EH (cell line): ENCODE measurements around the gene GOLGA8M.
"Not testable (repeated sequence)": the region's sequence is repeated elsewhere in the genome, so short reads cannot be mapped to it uniquely, and the experiment has no call there.

Experiments used
- DNase-seq: peaks from one replicate; pipeline ENCODE4 v3.0.0-alpha.2; 2015; ENCODE audit warnings: low read depth

Gene GOLGA8M

DNA sequence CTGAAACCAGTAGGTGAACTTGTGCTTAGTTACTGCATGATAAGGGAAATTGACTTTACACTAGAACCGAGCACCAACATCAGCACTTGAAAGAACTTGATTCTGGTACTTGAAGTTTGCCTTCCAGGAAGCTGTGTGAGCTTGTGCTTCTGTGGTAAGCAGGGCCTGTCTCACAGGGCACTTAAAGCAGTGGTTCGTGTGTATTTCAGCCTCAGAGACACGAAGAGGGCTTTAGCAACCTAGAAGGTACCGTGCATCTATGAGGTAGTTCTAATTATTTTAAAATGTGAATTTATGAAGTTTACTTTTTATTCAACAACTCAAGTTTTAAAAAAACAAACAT lies 56.2 kb downstream of the GOLGA8M start:
- not testable (repeated sequence) for DNase-seq

DNA sequence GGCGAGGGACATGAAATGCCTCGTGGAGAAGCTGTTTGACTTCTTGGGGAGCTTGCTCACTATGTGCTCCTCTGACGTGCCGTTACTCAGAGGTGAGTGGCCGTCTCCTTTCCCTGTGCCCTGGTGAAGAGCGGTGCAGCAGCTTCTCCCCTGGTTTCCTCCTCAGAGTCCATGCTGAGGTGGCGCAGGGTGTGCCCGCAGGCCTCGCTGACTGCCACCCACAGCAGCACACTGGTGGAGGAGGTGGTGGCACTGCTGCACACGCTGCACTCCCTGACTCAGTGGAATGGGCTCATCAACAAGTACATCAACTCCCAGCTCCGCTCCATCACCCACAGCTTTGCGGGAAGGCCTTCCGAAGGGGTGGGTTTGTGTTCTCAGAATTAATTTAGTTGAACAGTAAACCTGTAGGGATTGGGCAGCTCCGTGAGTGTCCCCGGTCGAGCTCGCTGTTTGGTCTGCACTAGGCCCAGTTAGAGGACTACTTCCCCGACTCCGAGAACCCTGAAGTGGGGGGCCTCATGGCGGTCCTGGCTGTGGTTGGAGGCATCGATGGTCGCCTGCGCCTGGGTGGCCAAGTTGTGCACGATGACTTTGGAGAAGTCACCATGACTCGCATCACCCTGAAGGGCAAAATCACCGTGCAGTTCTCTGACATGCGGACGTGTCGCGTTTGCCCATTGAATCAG lies 56.7 kb downstream of the GOLGA8M start:
- DNase-seq: not testable (repeated sequence)

DNA sequence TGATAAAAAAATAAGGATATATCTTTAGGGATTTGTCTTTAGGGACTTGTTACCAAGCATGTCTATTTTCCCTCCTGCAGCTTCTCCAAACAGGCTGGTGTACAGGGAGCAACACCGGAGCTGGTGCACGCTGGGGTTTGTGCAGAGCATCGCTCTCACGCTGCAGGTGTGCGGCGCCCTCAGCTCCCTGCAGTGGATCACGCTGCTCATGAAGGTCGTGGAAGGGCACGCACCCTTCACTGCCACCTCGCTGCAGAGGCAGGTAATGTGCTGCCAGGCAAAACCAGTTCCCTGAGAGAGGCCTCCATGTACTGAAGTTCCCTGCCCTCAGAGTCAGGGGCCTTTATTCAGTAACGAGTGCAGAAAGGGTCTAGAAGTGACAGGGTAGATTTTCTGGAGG lies 58.0 kb downstream of the GOLGA8M start:
- not testable (repeated sequence) for DNase-seq

DNA sequence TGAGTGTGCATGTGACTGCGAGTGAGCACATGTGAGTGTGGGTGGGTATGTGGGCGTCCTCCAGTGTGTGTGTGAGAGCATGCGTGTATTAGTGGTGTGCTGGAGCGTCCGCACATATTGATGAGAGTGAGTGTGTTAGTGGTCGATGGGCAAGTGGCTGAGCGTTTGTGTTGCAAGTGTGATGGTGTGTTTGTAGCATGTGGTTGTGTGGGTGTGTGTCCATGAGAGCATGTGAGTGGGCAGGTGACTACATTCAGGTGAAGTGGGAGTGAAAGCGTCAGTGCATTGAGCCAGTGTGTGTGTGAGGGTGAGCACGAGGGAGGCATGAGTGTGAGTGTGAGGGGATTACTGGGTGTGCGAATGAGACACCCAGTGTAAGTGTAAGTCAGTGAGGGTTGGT lies 59.7 kb downstream of the GOLGA8M start:
- DNase-seq: not testable (repeated sequence)
